HG03460 (cell line): ENCODE results near the gene TDP2.

Experiments used
- ATAC-seq: cut with Tn5 transposase; IDR thresholded peaks from one replicate; pipeline ENCODE4 v1.9.1; 2021; ENCODE audit not compliant: unreplicated experiment

TDP2 gene

GRCh38 chr6:24606200-24606930, 60.3 kb downstream of the TDP2 start:
- no peak for ATAC-seq

GRCh38 chr6:24603241-24603640, 63.5 kb downstream of the TDP2 start:
- ATAC-seq: no peak

- ATAC-seq: no peak
Measured at GRCh38 chr6:24600903-24601302, 65.8 kb downstream of the TDP2 start.
